Vagina (tissue), 2 donors: ENCODE results near the gene TNK1.

ENCODE experiments used
- CTCF ChIP-seq, 3 experiments: fragments of 450-650 bp in 2 of 3; fragments of 200-600 bp in 1 of 3; sonication (generic) in 1 of 3; IDR thresholded peaks; one replicate each; pipeline ENCODE4 v1.5.1; 2017 to 2019; ENCODE audit warnings: antibody characterized with exemption in 3 of 3, mild to moderate bottlenecking in 2 of 3, moderate library complexity in 2 of 3
- POLR2A ChIP-seq, 2 donors: fragments of 450-650 bp; IDR thresholded peaks; one replicate each; pipeline ENCODE4 v1.6.1; 2017; ENCODE audit warnings: antibody characterized with exemption in 2 of 2, mild to moderate bottlenecking in 2 of 2, moderate library complexity in 2 of 2
- POLR2AphosphoS5 ChIP-seq, 2 donors: sonication (generic); formaldehyde crosslinking; IDR thresholded peaks; one replicate each; pipeline ENCODE4 v1.9.0; 2017; ENCODE audit warnings: antibody characterized with exemption in 2 of 2, mild to moderate bottlenecking in 2 of 2, low read depth in 1 of 2; ENCODE audit not compliant: insufficient read depth in 1 of 2

- no peak for TF ChIP-seq CTCF (IDR thresholded peaks at IDR 0.05)
- TF ChIP-seq POLR2A (IDR thresholded peaks at IDR 0.05), result no peak
- no peak for TF ChIP-seq POLR2AphosphoS5 (IDR thresholded peaks at IDR 0.05; ENCODE audit: insufficient read depth in 1 of 2, low read depth in 1 of 2)
Observed at GRCh38 chr17:7405350-7406234, 24.7 kb downstream of the TNK1 start.
